ENCODE results near the gene SH2D1A.

Gene SH2D1A

DNA sequence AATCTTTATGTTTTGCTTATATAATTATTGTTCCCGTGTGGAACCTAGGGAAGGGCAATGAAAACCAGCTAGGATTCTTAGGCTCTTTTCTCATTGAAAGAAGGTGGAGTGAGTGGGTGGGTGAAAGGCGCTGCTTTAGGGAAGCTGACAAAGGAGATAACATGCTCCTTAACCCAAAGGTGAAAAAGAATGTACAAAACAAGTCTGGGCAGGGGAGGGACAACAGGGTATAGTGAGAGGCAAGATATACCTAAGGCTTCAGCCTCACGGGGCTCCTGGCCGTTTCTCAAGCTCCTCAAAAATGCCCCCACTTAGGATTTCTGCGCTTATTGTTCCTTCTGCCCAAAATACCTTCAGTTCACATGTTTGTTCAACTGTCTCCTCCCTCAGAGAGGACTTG lies 1.8 kb downstream of the SH2D1A start:
- H3F3A ChIP-seq (ENCODE audit: low read depth) = no peaks in the 10 kb centered on the region; the same call in 1 of the 2 replicates
- H3K9me3 ChIP-seq (ENCODE audit: insufficient read depth, low read depth, low read length) = no peaks in the 10 kb centered on the region
- H3K9ac ChIP-seq (ENCODE audit: low read depth, low read length, poor library complexity, severe bottlenecking) = peak overlapping the region; percentile 99
- no peaks in the 10 kb centered on the region for H3K27me3 ChIP-seq (ENCODE audit: insufficient read depth, low read length, poor library complexity, severe bottlenecking)
- peaks cover 82% of the 10 kb centered on the region for H3K79me2 ChIP-seq (ENCODE audit: insufficient read depth, low read length)
- TF ChIP-seq EZH2phosphoT487 (IDR thresholded peaks at IDR 0.05; ENCODE audit: borderline replicate concordance) = no peak
- TF ChIP-seq, protein P1, sequence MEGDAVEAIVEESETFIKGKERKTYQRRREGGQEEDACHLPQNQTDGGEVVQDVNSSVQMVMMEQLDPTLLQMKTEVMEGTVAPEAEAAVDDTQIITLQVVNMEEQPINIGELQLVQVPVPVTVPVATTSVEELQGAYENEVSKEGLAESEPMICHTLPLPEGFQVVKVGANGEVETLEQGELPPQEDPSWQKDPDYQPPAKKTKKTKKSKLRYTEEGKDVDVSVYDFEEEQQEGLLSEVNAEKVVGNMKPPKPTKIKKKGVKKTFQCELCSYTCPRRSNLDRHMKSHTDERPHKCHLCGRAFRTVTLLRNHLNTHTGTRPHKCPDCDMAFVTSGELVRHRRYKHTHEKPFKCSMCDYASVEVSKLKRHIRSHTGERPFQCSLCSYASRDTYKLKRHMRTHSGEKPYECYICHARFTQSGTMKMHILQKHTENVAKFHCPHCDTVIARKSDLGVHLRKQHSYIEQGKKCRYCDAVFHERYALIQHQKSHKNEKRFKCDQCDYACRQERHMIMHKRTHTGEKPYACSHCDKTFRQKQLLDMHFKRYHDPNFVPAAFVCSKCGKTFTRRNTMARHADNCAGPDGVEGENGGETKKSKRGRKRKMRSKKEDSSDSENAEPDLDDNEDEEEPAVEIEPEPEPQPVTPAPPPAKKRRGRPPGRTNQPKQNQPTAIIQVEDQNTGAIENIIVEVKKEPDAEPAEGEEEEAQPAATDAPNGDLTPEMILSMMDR (conservative IDR thresholded peaks at IDR 0.05; ENCODE audit: low read length) = no peak
- H4K20me1 ChIP-seq (ENCODE audit: insufficient read depth, low read length, poor library complexity, severe bottlenecking) = peaks cover 4% of the 10 kb centered on the region
- peak overlapping the region; percentile 78 for H3K4me2 ChIP-seq (ENCODE audit: low read depth, low read length, poor library complexity, severe bottlenecking)
- H2AFZ ChIP-seq (ENCODE audit: low read length) = no peak overlapping the region
- no peaks in the 10 kb centered on the region for H3K9me2 ChIP-seq (replicated peaks; ENCODE audit: low read depth, low read length)
- peaks cover 27% of the 10 kb centered on the region for H3K4me1 ChIP-seq (ENCODE audit: insufficient read depth, low read length, poor library complexity, severe bottlenecking)
- H3K4me3 ChIP-seq (ENCODE audit: low read length, poor library complexity, severe bottlenecking) = peak overlapping the region; percentile 90
- H3K36me3 ChIP-seq (ENCODE audit: insufficient read depth, low read length) = no peaks in the 10 kb centered on the region

DNA sequence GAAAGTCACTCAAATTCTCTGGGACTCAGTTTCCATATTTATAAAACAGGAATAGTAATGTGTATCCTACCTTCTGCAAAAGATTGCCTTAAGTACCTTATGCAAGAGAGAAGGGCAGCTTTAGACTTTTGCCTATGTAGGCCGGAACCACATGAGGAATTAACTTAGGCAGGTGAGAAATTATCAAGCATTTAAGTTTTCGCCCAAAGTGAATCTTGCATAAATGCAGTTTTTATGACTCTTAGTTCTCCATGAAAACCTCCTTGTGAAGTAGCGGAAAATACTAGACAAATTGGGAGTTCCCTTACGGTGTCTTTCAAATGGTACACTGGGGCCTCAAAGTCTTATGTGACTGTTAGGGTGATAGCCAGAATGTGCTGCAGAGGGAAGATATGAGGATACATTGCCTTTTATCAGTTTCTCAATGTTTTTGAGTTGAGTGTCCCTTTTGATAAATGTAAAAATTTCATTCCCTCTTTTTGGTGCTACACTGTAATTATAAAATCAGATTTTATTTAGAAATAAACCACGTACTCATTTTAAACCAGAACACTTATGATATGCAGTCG lies 2.6 kb downstream of the SH2D1A start:
- H3K27me3 ChIP-seq (ENCODE audit: insufficient read depth, low read length, poor library complexity, severe bottlenecking) = no peaks in the 10 kb centered on the region
- H3F3A ChIP-seq (ENCODE audit: low read depth) = no peaks in the 10 kb centered on the region; the same call in 1 of the 2 replicates
- H3K36me3 ChIP-seq (ENCODE audit: insufficient read depth, low read length) = no peaks in the 10 kb centered on the region
- H3K4me2 ChIP-seq (ENCODE audit: low read depth, low read length, poor library complexity, severe bottlenecking) = peak overlapping the region; percentile 78
- peaks cover 19% of the 10 kb centered on the region for H3K4me1 ChIP-seq (ENCODE audit: insufficient read depth, low read length, poor library complexity, severe bottlenecking)
- H4K20me1 ChIP-seq (ENCODE audit: insufficient read depth, low read length, poor library complexity, severe bottlenecking) = peaks cover 4% of the 10 kb centered on the region
- H2AFZ ChIP-seq (ENCODE audit: low read length) = no peak overlapping the region
- no peaks in the 10 kb centered on the region for H3K9me3 ChIP-seq (ENCODE audit: insufficient read depth, low read depth, low read length)
- H3K9me2 ChIP-seq (replicated peaks; ENCODE audit: low read depth, low read length) = no peaks in the 10 kb centered on the region
- peak overlapping the region; percentile 90 for H3K4me3 ChIP-seq (ENCODE audit: low read length, poor library complexity, severe bottlenecking)
- TF ChIP-seq, protein P1 (conservative IDR thresholded peaks at IDR 0.05; ENCODE audit: low read length) = no peak
- TF ChIP-seq EZH2phosphoT487 (IDR thresholded peaks at IDR 0.05; ENCODE audit: borderline replicate concordance) = no peak
- peak overlapping the region; percentile 99 for H3K9ac ChIP-seq (ENCODE audit: low read depth, low read length, poor library complexity, severe bottlenecking)
- H3K79me2 ChIP-seq (ENCODE audit: insufficient read depth, low read length) = peaks cover 87% of the 10 kb centered on the region

DNA sequence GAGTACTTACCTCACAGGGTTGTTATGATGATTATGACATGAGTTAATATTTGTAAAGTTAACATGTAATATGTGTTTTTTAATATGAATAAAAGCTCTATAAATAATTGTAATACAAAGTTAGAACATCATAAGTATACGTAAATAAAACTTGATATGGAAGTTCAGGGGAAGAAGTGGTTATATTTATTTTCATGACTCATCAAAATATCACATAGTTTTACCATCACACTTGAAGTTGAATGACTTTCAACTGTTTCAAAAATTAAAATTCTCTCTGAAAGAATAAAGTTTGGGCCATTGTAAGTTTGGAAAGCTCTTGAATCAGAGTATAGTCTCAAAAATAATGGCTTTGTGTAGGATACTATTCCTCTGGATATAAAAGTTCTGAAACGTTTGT lies 8.3 kb downstream of the SH2D1A start:
- no peaks in the 10 kb centered on the region for H3K27me3 ChIP-seq (ENCODE audit: insufficient read depth, low read length, poor library complexity, severe bottlenecking)
- no peak overlapping the region for H2AFZ ChIP-seq (ENCODE audit: low read length)
- H3K9ac ChIP-seq (ENCODE audit: low read depth, low read length, poor library complexity, severe bottlenecking) = peak overlapping the region; percentile 80
- H4K20me1 ChIP-seq (ENCODE audit: insufficient read depth, low read length, poor library complexity, severe bottlenecking) = peaks cover 8% of the 10 kb centered on the region
- H3K4me2 ChIP-seq (ENCODE audit: low read depth, low read length, poor library complexity, severe bottlenecking) = peak overlapping the region; percentile 83
- H3F3A ChIP-seq (ENCODE audit: low read depth) = peaks cover 7% of the 10 kb centered on the region; the same call in 1 of the 2 replicates
- no peaks in the 10 kb centered on the region for H3K9me2 ChIP-seq (replicated peaks; ENCODE audit: low read depth, low read length)
- TF ChIP-seq EZH2phosphoT487 (IDR thresholded peaks at IDR 0.05; ENCODE audit: borderline replicate concordance) = no peak
- TF ChIP-seq, protein P1 (conservative IDR thresholded peaks at IDR 0.05; ENCODE audit: low read length) = no peak
- peaks cover 26% of the 10 kb centered on the region for H3K4me1 ChIP-seq (ENCODE audit: insufficient read depth, low read length, poor library complexity, severe bottlenecking)
- H3K4me3 ChIP-seq (ENCODE audit: low read length, poor library complexity, severe bottlenecking) = peak overlapping the region; percentile 83
- no peaks in the 10 kb centered on the region for H3K9me3 ChIP-seq (ENCODE audit: insufficient read depth, low read depth, low read length)
- no peaks in the 10 kb centered on the region for H3K36me3 ChIP-seq (ENCODE audit: insufficient read depth, low read length)
- peaks cover 86% of the 10 kb centered on the region for H3K79me2 ChIP-seq (ENCODE audit: insufficient read depth, low read length)
